OCI-LY1 (cell line): Measurements from ENCODE around the gene SRSF2.

Experiments used
- CTCF ChIP-seq: fragments of 200-600 bp; sonication (generic), shearing (Covaris generic); IDR thresholded peaks from 2 replicates; pipeline ENCODE4 v1.5.1; 2017; ENCODE audit warnings: mild to moderate bottlenecking, antibody characterized with exemption, low read length, moderate library complexity, mixed read lengths
- EZH2 ChIP-seq: fragments of 200-600 bp; sonication (generic), shearing (Covaris generic); IDR thresholded peaks from 2 replicates; pipeline ENCODE4 v1.8.0; 2017; ENCODE audit warnings: borderline replicate concordance, mixed run types, mild to moderate bottlenecking, antibody characterized with exemption, low read length, moderate library complexity, mixed read lengths

- TF ChIP-seq CTCF (no peak), EZH2 (no peak)
Observed at GRCh38 chr17:76738468-76738850, 1.3 kb upstream of the SRSF2 start.
